H1 (cell line): ENCODE data around the gene ASAP2.

Source experiments
- CHD1 ChIP-seq: IDR thresholded peaks from 2 replicates; pipeline ENCODE4 v1.6.1; 2012; ENCODE audit warnings: low read depth, low read length, improper control_type of control experiment
- CTCF ChIP-seq, 3 experiments: IDR thresholded peaks; 1 replicate in 2 of 3; 2 replicates in 1 of 3; pipeline versions ENCODE4 v1.5.1 to v1.6.1; 2011; ENCODE audit warnings: low read length in 3 of 3, mild to moderate bottlenecking in 3 of 3, inconsistent platforms in 2 of 3, low read depth in 1 of 3, moderate library complexity in 1 of 3; ENCODE audit not compliant: insufficient read depth in 1 of 3; ENCODE audit errors: control extremely low read depth in 1 of 3
- POLR2A ChIP-seq, 2 experiments: IDR thresholded peaks; 1 replicate in 1 of 2; 2 replicates in 1 of 2; pipeline ENCODE4 v1.6.1; 2011; ENCODE audit warnings: low read depth in 2 of 2, low read length in 2 of 2, mild to moderate bottlenecking in 2 of 2; ENCODE audit errors: control extremely low read depth in 1 of 2
- RAD21 ChIP-seq, 2 experiments: IDR thresholded peaks in 1 of 2; conservative IDR thresholded peaks in 1 of 2; 2 replicates each; pipeline ENCODE4 v1.6.1; 2011; ENCODE audit warnings: low read depth in 2 of 2, low read length in 2 of 2, improper control_type of control experiment in 1 of 2, inconsistent platforms in 1 of 2, mild to moderate bottlenecking in 1 of 2, moderate library complexity in 1 of 2
- SRF ChIP-seq: IDR thresholded peaks from 2 replicates; pipeline ENCODE4 v1.6.1; 2011; ENCODE audit warnings: mild to moderate bottlenecking, low read depth, low read length, moderate library complexity
- SUZ12 ChIP-seq: fragments of 200-600 bp; sonication (generic); IDR thresholded peaks from 2 replicates; pipeline ENCODE4 v1.6.1; 2012; ENCODE audit warnings: mild to moderate bottlenecking, inconsistent platforms, low read length, moderate library complexity, mixed read lengths
- TCF12 ChIP-seq: IDR thresholded peaks from 2 replicates; pipeline ENCODE4 v1.6.1; 2011; ENCODE audit warnings: low read depth, mild to moderate bottlenecking, low read length
- YY1 ChIP-seq: IDR thresholded peaks from 2 replicates; pipeline ENCODE4 v1.6.1; 2011; ENCODE audit warnings: low read depth, mild to moderate bottlenecking, low read length

- TF ChIP-seq POLR2A (IDR thresholded peaks at IDR 0.05; ENCODE audit: control extremely low read depth in 1 of 2, low read depth in 2 of 2, low read length in 2 of 2) = no peak
- TF ChIP-seq CTCF (IDR thresholded peaks at IDR 0.05; ENCODE audit: control extremely low read depth in 1 of 3, insufficient read depth in 1 of 3, low read depth in 1 of 3, low read length in 3 of 3) = no peak
- no peak for TF ChIP-seq RAD21 (IDR thresholded peaks at IDR 0.05 in 1 of 2, conservative IDR thresholded peaks at IDR 0.05 in 1 of 2; ENCODE audit: low read depth in 2 of 2, low read length in 2 of 2)
- TF ChIP-seq SUZ12 = no peak
- no peak for TF ChIP-seq SRF
- TF ChIP-seq TCF12 = no peak
- TF ChIP-seq CHD1 = no peak
- TF ChIP-seq YY1 = no peak
These were observed 232.9 kb downstream of the ASAP2 start for GRCh38 chr2:9439536-9439935.
